MM.1S (cell line): ENCODE results near the gene LUZP1.
"Not testable (repeated sequence)": the region's sequence is repeated elsewhere in the genome, so short reads cannot be mapped to it uniquely, and the experiment has no call there.

Source experiments
- EZH2phosphoT487 ChIP-seq: fragments of 300-600 bp; sonication (generic); IDR thresholded peaks from 2 replicates; pipeline ENCODE4 v1.6.1; 2018; ENCODE audit warnings: antibody characterized with exemption, low read length
- TF ChIP-seq, protein P1 (sequence below): fragments of 300-600 bp; sonication (generic); IDR thresholded peaks from 2 replicates; pipeline ENCODE4 v1.5.1; 2016; ENCODE audit warnings: antibody characterized with exemption, low read length, mixed read lengths

DNA sequence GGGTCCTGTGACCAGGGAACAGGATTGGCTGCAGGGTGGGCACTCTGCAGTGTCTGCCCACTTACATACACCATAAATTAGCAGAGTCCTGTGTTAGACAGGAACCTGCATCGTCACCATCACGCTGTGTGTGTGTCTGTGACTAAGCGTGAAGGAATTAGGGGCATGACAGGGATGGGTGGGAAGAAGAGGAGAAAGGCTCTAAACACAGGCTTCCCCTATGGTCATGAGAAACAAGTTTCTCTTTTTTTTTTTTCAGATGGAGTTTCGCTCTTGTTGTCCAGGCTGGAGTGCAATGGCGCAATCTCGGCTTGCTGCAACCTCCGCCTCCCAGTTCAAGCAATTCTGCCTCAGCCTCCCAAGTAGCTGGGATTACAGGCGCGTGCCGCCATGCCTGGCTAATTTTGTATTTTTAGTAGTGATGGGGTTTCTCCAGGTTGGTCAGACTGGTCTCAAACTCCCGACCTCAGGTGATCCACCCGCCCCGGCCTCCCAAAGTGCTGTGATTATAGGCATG is 20.3 kb upstream of the LUZP1 start:
- TF ChIP-seq, protein P1, sequence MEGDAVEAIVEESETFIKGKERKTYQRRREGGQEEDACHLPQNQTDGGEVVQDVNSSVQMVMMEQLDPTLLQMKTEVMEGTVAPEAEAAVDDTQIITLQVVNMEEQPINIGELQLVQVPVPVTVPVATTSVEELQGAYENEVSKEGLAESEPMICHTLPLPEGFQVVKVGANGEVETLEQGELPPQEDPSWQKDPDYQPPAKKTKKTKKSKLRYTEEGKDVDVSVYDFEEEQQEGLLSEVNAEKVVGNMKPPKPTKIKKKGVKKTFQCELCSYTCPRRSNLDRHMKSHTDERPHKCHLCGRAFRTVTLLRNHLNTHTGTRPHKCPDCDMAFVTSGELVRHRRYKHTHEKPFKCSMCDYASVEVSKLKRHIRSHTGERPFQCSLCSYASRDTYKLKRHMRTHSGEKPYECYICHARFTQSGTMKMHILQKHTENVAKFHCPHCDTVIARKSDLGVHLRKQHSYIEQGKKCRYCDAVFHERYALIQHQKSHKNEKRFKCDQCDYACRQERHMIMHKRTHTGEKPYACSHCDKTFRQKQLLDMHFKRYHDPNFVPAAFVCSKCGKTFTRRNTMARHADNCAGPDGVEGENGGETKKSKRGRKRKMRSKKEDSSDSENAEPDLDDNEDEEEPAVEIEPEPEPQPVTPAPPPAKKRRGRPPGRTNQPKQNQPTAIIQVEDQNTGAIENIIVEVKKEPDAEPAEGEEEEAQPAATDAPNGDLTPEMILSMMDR, result not testable (repeated sequence)
- TF ChIP-seq EZH2phosphoT487, result not testable (repeated sequence)
